ENCODE data around the gene NACC2.

GRCh38 chr9:136133959-136134484, 38.9 kb upstream of the NACC2 start:
- TF ChIP-seq CTCF (IDR thresholded peaks at IDR 0.05) (no peak), POLR2AphosphoS5 (IDR thresholded peaks at IDR 0.05) (no peak), EP300 (IDR thresholded peaks at IDR 0.05; ENCODE audit: low read depth) (no peak)
